Mucosa of descending colon (tissue), 3 donors: Measurements from ENCODE around the gene S100A16. TPM values are rescaled to one million over a fixed set of nuclear protein-coding genes. Genes with fewer than 3 reads are reported as not detected.
"Not testable (repeated sequence)": the region's sequence is repeated elsewhere in the genome, so short reads cannot be mapped to it uniquely, and the experiment has no call there.

Source experiments
- ATAC-seq: fragments of 200-7000 bp; cut with Tn5 transposase; one replicate; pipeline ENCODE4 v1.9.1; 2020; ENCODE audit warnings: mild to moderate bottlenecking, moderate library complexity
- DNase-seq, 3 donors: peaks; one replicate each; pipeline ENCODE4 v3.0.0-alpha.2; 2020
- H3K36me3 ChIP-seq: fragments of 200-600 bp; one replicate; pipeline ENCODE4 v1.8.0; 2021; ENCODE audit warnings: low read depth, mild to moderate bottlenecking
- H3K4me1 ChIP-seq: fragments of 200-600 bp; one replicate; pipeline ENCODE4 v1.8.0; 2021; ENCODE audit warnings: low read depth, mild to moderate bottlenecking
- H3K4me3 ChIP-seq: fragments of 200-600 bp; one replicate; pipeline ENCODE4 v1.8.0; 2021; ENCODE audit warnings: mild to moderate bottlenecking
- H3K9me3 ChIP-seq: fragments of 200-600 bp; one replicate; pipeline ENCODE4 v1.8.0; 2021; ENCODE audit warnings: mild to moderate bottlenecking
- intact Hi-C, 2 donors: fragments of 100-400 bp; cut with DNase I in 1 of 2; cut with micrococcal nuclease in 1 of 2; formaldehyde crosslinking; loops; one replicate each; pipeline versions ENCODE4 v1.11.0 to v1.11.1; 2022; cut with DNase I, micrococcal nuclease
- total RNA-seq, 3 donors: library from RNA; stranded (reverse); fragmentation: NEBNext Ultra II Directional in 2 of 3; extraction: Animal tissue kit (Norgen Biotek cat#: 25700) in 2 of 3; gene quantifications; one replicate each; pipeline versions ENCODE4 v1.2.1 to v1.2.4, GENCODE V29; 2021 to 2023
- TF ChIP-seq, protein P1 (sequence below): fragments of 200-600 bp; IDR thresholded peaks from one replicate; pipeline ENCODE4 v1.8.0; 2022; ENCODE audit warnings: antibody characterized with exemption, mild to moderate bottlenecking
- donor health status: DM: no; HTN: no; CAD: no; lungs with moderate emphysema.
- donor health status: DM: no; HTN: no; CAD: no.
- donor health status: DM: no; HTN: yes; CAD: no.

The S100A16 gene
- total RNA-seq, 3 donors from 2014 or later = 79.9 to 156 (median 139) TPM

DNA sequence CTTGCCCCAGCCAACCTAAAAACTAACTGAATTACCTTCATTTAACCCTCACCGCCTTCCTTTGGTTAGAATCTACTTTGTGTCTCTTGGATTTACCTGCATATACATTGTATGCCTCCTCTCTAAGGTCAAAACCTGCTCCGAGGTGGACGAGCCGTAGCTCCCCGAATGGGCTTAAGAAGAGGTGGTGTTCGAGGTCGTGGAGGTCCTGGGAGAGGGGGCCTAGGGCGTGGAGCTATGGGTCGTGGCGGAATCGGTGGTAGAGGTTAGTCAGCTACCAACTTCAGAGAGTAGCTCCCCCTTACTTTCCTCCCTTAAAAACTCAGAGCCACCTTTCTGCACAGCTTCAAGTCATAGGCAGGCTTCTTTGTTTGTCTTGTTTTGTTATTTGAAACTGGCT, 30.2 kb upstream of the S100A16 start:
- no peaks in the 10 kb centered on the region for H3K4me1 ChIP-seq
- TF ChIP-seq, protein P1, sequence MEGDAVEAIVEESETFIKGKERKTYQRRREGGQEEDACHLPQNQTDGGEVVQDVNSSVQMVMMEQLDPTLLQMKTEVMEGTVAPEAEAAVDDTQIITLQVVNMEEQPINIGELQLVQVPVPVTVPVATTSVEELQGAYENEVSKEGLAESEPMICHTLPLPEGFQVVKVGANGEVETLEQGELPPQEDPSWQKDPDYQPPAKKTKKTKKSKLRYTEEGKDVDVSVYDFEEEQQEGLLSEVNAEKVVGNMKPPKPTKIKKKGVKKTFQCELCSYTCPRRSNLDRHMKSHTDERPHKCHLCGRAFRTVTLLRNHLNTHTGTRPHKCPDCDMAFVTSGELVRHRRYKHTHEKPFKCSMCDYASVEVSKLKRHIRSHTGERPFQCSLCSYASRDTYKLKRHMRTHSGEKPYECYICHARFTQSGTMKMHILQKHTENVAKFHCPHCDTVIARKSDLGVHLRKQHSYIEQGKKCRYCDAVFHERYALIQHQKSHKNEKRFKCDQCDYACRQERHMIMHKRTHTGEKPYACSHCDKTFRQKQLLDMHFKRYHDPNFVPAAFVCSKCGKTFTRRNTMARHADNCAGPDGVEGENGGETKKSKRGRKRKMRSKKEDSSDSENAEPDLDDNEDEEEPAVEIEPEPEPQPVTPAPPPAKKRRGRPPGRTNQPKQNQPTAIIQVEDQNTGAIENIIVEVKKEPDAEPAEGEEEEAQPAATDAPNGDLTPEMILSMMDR = no peak
- ATAC-seq (no peak), DNase-seq (no peak)
- H3K4me3 ChIP-seq = no peak overlapping the region
- peaks cover 13% of the 10 kb centered on the region for H3K36me3 ChIP-seq
- no peaks in the 10 kb centered on the region for H3K9me3 ChIP-seq
- intact Hi-C loops = no loop called here

DNA sequence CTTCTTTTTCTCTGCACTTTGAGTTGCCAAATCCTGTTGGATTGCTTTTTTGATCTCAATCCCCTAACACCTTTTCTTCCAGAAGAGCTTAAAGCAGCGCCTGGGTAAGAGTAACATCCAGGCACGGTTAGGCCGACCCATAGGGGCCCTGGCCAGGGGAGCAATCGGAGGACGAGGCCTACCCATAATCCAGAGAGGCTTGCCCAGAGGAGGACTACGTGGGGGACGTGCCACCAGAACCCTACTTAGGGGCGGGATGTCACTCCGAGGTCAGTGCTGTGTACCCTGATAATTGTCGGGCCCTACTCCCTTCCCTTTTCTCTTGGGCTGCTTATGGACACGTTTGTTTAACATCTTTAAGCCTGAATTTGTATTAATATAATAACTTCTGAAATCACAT, 29.2 kb upstream of the S100A16 start:
- Histone ChIP-seq H3K36me3 (peaks cover 14% of the 10 kb centered on the region), H3K4me1 (no peaks in the 10 kb centered on the region), H3K4me3 (no peak overlapping the region), H3K9me3 (no peaks in the 10 kb centered on the region)
- DNase-seq (no peak), ATAC-seq (no peak)
- intact Hi-C loops = no loop called here
- TF ChIP-seq, protein P1 = no peak

DNA sequence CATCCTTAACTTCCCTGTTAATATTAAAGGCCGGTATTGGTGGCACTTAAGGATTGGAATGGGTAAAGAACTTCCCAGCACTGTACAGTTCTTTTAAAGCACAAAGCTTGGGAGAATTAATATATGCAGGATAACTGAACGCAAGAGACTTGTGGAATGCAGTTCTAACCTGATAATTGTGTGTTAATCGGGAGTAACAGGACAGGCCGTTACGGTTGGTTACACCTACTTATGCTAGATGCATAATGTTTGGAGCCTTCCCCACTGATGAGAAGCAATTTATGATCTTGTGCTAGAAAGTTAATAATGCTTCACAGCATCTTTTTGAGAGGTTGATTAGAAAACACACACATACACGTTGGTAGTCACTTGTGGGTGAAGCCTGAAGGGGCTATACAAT, 27.9 kb upstream of the S100A16 start:
- H3K4me3 ChIP-seq = no peak overlapping the region
- intact Hi-C loops = no loop called here
- DNase-seq = no peak
- H3K9me3 ChIP-seq = no peaks in the 10 kb centered on the region
- no peaks in the 10 kb centered on the region for H3K4me1 ChIP-seq
- peaks cover 23% of the 10 kb centered on the region for H3K36me3 ChIP-seq
- TF ChIP-seq, protein P1 = no peak
- no peak for ATAC-seq

DNA sequence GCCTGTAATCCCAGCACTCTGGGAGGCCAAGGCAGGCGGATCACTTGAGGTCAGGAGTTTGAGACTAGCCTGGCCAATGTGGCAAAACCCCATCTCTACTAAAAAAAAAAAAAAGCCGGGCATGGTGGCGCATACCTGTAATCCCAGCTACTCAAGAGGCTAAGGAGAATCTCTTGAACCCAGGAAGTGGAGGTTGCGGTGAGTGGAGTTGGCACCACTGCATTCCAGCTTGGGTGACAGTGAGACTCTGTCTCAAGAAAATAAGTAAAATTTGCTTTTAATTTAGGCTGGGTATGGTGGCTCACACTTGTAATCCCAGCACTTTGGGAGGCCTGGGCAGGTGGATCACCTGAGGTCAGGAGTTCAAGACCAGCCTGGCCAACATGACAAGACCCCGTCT, 27.3 kb upstream of the S100A16 start:
- DNase-seq, H3K4me3 ChIP-seq, H3K4me1 ChIP-seq, H3K9me3 ChIP-seq, intact Hi-C loops, ATAC-seq: not testable (repeated sequence)
- peaks cover 23% of the 10 kb centered on the region for H3K36me3 ChIP-seq

DNA sequence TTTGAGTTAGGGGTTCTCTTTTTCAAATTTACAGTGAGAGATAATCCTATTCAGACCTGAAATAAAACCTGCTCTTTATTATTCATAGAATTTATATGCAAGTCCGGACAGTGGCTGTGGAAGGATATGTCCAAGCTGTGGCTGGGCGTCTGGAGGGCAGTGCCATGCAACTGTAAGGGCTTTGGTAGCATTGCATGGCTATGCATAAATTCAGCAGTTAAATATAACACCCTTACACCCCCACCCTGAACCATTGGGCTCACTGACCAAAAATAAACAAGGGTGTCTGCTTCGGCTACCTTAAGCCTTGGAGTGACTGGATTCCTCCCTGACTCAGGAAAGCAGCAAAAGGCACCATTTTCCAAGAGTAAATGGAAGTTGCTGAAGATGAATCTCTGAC, 26.3 kb upstream of the S100A16 start:
- intact Hi-C loops = no loop called here

DNA sequence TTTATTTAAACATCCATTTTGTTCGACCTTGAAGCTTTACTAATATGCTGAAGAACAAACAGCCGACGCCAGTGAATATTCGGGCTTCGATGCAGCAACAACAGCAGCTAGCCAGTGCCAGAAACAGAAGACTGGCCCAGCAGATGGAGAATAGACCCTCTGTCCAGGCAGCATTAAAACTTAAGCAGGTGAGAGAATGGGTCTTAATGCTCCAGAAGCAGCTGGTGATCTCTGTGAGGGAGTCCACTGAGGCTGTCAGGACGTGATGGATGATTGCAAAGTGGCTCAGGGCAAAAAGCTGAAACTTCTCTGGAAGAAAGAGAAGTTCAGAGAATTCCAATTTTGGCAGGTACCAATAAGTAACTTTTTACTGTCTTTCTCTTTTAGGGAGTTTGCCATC, 25.3 kb upstream of the S100A16 start:
- no peak for DNase-seq
- TF ChIP-seq, protein P1 = no peak
- H3K36me3 ChIP-seq = peaks cover 23% of the 10 kb centered on the region
- H3K4me1 ChIP-seq = peaks cover 8% of the 10 kb centered on the region
- no peak overlapping the region for H3K4me3 ChIP-seq
- H3K9me3 ChIP-seq = no peaks in the 10 kb centered on the region
- intact Hi-C loops = no loop called here
- no peak for ATAC-seq

More for the DNA sequence above, 26.3 kb upstream of the S100A16 start:
- DNase-seq (no peak), ATAC-seq (no peak)
- TF ChIP-seq, protein P1 = no peak
- H3K4me3 ChIP-seq = no peak overlapping the region
- peaks cover 23% of the 10 kb centered on the region for H3K36me3 ChIP-seq
- no peaks in the 10 kb centered on the region for H3K9me3 ChIP-seq
- H3K4me1 ChIP-seq = peaks cover 4% of the 10 kb centered on the region
